GM19193 (cell line): ENCODE measurements around the gene CYP4F12.

Experiments
- POLR2A ChIP-seq: IDR thresholded peaks from 4 replicates; pipeline ENCODE4 v1.6.1; 2011; ENCODE audit not compliant: insufficient read depth, insufficient read length; ENCODE audit errors: extremely low read depth

CYP4F12 gene

GRCh38 chr19:15671237-15671821, 1.6 kb upstream of the CYP4F12 start:
- TF ChIP-seq POLR2A, result no peak

GRCh38 chr19:15671891-15672579, 852 bp upstream of the CYP4F12 start:
- no peak for TF ChIP-seq POLR2A

- no peak for TF ChIP-seq POLR2A
Measured at GRCh38 chr19:15673176-15673654, 328 bp downstream of the CYP4F12 start.

GRCh38 chr19:15675560-15675959, 2.7 kb downstream of the CYP4F12 start:
- no peak for TF ChIP-seq POLR2A

GRCh38 chr19:15679089-15679488, 6.2 kb downstream of the CYP4F12 start:
- TF ChIP-seq POLR2A, result no peak

- no peak for TF ChIP-seq POLR2A
Measured at GRCh38 chr19:15680478-15681322, 7.8 kb downstream of the CYP4F12 start.

- TF ChIP-seq POLR2A, result no peak
Measured at GRCh38 chr19:15683411-15683810, 10.5 kb downstream of the CYP4F12 start.

- TF ChIP-seq POLR2A, result no peak
Measured at GRCh38 chr19:15684828-15685227, 11.9 kb downstream of the CYP4F12 start.

GRCh38 chr19:15696654-15697194, 23.8 kb downstream of the CYP4F12 start:
- no peak for TF ChIP-seq POLR2A

- no peak for TF ChIP-seq POLR2A
Measured at GRCh38 chr19:15701757-15702533, 29.1 kb downstream of the CYP4F12 start.

GRCh38 chr19:15702534-15702930, 29.6 kb downstream of the CYP4F12 start:
- no peak for TF ChIP-seq POLR2A

GRCh38 chr19:15714638-15715037, 41.8 kb downstream of the CYP4F12 start:
- no peak for TF ChIP-seq POLR2A

- TF ChIP-seq POLR2A, result no peak
Measured at GRCh38 chr19:15715642-15716041, 42.8 kb downstream of the CYP4F12 start.

GRCh38 chr19:15717809-15718208, 44.9 kb downstream of the CYP4F12 start:
- no peak for TF ChIP-seq POLR2A
